OCI-LY3 (cell line): ENCODE measurements around the gene MLH3.

Experiments used
- CTCF ChIP-seq: fragments of 200-600, 300-600 bp; sonication (generic); IDR thresholded peaks from 2 replicates; pipeline ENCODE4 v1.5.1; 2014; ENCODE audit warnings: antibody characterized with exemption, low read length, low read depth
- EZH2phosphoT487 ChIP-seq: fragments of 200-600 bp; shearing (Covaris generic); IDR thresholded peaks from 2 replicates; pipeline ENCODE4 v1.6.1; 2018; ENCODE audit warnings: antibody characterized with exemption, mixed run types, low read depth

DNA sequence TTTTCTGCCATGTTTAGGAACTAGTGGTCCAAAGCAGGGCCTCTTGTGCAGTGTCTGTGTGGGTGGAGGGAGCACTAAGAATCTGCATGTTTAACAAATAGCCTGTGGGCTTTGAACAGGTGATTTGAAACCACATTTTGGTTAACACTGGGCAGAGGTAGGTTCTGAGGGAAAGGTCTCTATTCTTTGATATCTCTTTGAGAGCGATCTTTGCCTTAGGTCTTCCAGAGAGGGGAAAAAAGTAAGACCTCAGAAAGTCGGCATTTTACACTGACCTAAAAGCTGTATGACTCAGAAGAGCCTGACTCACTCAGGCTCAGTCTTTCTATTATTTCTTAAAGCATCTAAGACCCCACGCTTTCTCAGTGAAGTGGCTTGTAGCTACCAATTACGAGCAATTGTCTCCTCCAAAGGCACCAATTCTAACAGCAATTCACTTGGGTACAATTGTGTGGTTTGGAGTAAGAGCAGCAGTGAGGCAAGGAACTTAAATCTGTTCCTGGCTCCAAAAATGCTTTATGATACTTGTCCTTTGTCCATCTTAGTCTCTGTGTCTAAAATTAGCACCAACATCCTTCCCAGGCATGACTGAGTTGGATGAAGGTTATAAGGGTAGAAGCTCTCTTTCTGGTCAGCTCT lies 39.8 kb downstream of the MLH3 start:
- TF ChIP-seq CTCF (no peak), EZH2phosphoT487 (no peak)
